NCI-H2081 treated with DMSO at 0.1 percent for 48 hours (cell line): Measurements from ENCODE around the gene EIF4ENIF1.
"Not testable (repeated sequence)": the region's sequence is repeated elsewhere in the genome, so short reads cannot be mapped to it uniquely, and the experiment has no call there.

Experiments used
- DNase-seq: peaks from one replicate; lab custom pipeline; 2025; lab: John Stamatoyannopoulos, UW

EIF4ENIF1 gene

GRCh38 chr22:31489632-31490495 is at the start of gene EIF4ENIF1:
EIF4ENIF1 (minus strand) TSS chr22:31489842; CDS start chr22:31488718, 1,124 bp downstream.
- DNase-seq: peak; percentile 8

- no peak for DNase-seq
These were observed 49.2 kb upstream of the EIF4ENIF1 start for GRCh38 chr22:31538815-31539214.

GRCh38 chr22:31537019-31537535 is 47.4 kb upstream of the EIF4ENIF1 start:
- DNase-seq: no peak

- no peak for DNase-seq
These were observed 43.7 kb upstream of the EIF4ENIF1 start for GRCh38 chr22:31533374-31533773.

GRCh38 chr22:31532060-31532459 is 42.4 kb upstream of the EIF4ENIF1 start:
- no peak for DNase-seq

- no peak for DNase-seq
These were observed 41.2 kb upstream of the EIF4ENIF1 start for GRCh38 chr22:31530823-31531195.

GRCh38 chr22:31526270-31526669 is 36.6 kb upstream of the EIF4ENIF1 start:
- no peak for DNase-seq

GRCh38 chr22:31524132-31524531 is 34.5 kb upstream of the EIF4ENIF1 start:
- not testable (repeated sequence) for DNase-seq

- DNase-seq: no peak
These were observed 30.4 kb upstream of the EIF4ENIF1 start for GRCh38 chr22:31520051-31520450.

GRCh38 chr22:31509061-31509762 is 19.6 kb upstream of the EIF4ENIF1 start:
- no peak for DNase-seq

GRCh38 chr22:31508536-31508935 is 18.9 kb upstream of the EIF4ENIF1 start:
- no peak for DNase-seq

GRCh38 chr22:31507517-31507916 is 17.9 kb upstream of the EIF4ENIF1 start:
- not testable (repeated sequence) for DNase-seq

GRCh38 chr22:31504282-31504681 is 14.6 kb upstream of the EIF4ENIF1 start:
- DNase-seq: no peak

- no peak for DNase-seq
These were observed 13.7 kb upstream of the EIF4ENIF1 start for GRCh38 chr22:31503211-31503964.

GRCh38 chr22:31501738-31502137 is 12.1 kb upstream of the EIF4ENIF1 start:
- no peak for DNase-seq

- no peak for DNase-seq
These were observed 7.7 kb upstream of the EIF4ENIF1 start for GRCh38 chr22:31497148-31497938.

GRCh38 chr22:31496735-31497146 is 7.1 kb upstream of the EIF4ENIF1 start:
- DNase-seq: no peak

- DNase-seq: peak; percentile 14
These were observed 6.5 kb upstream of the EIF4ENIF1 start, which contains the start of gene SFI1 for GRCh38 chr22:31496007-31496734. SFI1 (plus strand) TSS chr22:31496536; CDS start chr22:31508285, 11,749 bp downstream.

- no peak for DNase-seq
These were observed 5.7 kb upstream of the EIF4ENIF1 start for GRCh38 chr22:31495343-31495742.

GRCh38 chr22:31493355-31493754 is 3.7 kb upstream of the EIF4ENIF1 start:
- DNase-seq: not testable (repeated sequence)

GRCh38 chr22:31492151-31492550 is 2.5 kb upstream of the EIF4ENIF1 start:
- DNase-seq: no peak
